Measurements from ENCODE around the gene GATAD2B.

GATAD2B gene

DNA sequence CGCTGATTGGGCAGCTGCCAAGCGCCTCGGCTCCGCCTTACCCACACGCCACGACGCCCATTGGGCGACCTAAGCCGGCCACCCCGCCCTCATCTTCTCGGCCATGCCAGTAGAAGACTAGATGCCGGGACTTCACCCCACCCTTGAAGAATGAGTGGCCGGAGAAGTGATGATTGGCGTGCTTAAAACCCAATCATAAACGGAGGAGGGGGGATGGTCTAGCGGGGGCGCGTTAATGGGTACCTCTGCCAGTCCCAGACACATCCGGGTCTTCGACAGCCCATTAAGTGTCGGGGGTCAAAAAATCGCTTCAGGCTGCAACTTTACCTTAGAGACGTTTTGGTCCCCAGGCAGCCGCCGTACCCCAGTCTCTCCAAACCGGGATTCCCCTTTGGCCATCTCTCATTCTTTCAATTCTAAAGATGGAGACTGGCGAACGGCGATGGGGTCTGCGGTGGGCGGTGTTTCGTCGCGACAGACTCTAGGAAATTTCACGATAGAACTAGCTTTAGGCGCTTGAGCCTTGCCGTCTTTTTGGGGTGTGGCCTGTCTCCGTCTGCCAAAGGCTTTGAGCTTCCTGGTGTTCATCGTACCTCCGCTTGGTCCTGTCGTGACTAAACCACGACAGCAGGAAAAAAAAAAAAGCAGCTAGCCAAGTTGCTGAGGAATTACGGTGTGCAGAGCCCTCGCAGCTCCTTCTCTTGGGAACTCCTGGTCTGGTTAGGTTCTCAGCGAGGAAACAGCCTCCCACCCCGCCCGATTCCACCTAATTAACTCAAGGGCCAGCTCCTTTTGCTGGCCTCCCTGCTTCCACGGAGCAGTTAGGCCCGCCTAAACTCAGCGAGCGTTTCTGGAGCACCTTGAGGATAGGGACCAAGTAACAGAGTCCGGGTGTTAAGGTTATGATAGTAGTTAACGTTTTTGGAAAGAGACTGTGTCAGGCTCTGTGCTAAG lies at the start of gene GATAD2B:
Gene GATAD2B, minus strand, starts transcription at position 1 of the 954 bp plus-strand sequence. CDS start 94,625 bp downstream, outside the sequence.
- Histone ChIP-seq H3K9ac (ENCODE audit: low read length) (peak within 1 kb of the TSS; percentile 83), H3K36me3 (ENCODE audit: control insufficient read depth, insufficient read depth, low read length) (no peaks in the 10 kb centered on the region), H3K4me1 (ENCODE audit: control insufficient read depth, insufficient read depth, low read length) (peaks cover 15% of the 10 kb centered on the region), H3K27me3 (ENCODE audit: control insufficient read depth, insufficient read depth, low read length) (no peaks in the 10 kb centered on the region), H3K4me3 (ENCODE audit: low read length) (peak within 1 kb of the TSS; percentile 84), H3K9me3 (ENCODE audit: control insufficient read depth, low read length) (no peaks in the 10 kb centered on the region)

DNA sequence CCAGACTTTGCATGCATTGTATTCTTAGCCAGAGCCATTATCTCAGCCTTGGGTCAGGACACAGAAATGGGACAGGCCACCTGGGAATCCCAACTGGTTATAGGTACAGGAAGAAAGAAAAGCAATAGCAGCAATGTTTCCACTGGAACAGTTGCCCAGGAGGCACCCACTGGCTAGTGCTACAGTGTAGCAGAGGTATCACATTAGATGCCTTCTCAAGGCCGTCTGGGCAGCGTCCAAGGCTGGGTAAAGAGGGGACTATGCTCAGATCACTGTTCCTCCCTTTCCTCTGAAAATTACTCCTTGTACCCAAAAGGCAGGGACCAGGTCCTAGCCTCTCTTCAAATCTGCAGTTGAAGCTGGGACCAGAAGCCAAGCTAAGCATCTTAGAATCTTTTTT lies 47.6 kb upstream of the GATAD2B start:
- Histone ChIP-seq H3K27me3 (ENCODE audit: control insufficient read depth, insufficient read depth, low read length) (no peaks in the 10 kb centered on the region), H3K4me1 (ENCODE audit: control insufficient read depth, insufficient read depth, low read length) (peaks cover 4% of the 10 kb centered on the region), H3K9ac (ENCODE audit: low read length) (no peak overlapping the region), H3K36me3 (ENCODE audit: control insufficient read depth, insufficient read depth, low read length) (no peaks in the 10 kb centered on the region), H3K4me3 (ENCODE audit: low read length) (no peak overlapping the region), H3K9me3 (ENCODE audit: control insufficient read depth, low read length) (no peaks in the 10 kb centered on the region)

- Histone ChIP-seq H3K27me3 (ENCODE audit: control insufficient read depth, insufficient read depth, low read length) (no peaks in the 10 kb centered on the region), H3K4me3 (ENCODE audit: low read length) (no peak overlapping the region), H3K4me1 (ENCODE audit: control insufficient read depth, insufficient read depth, low read length) (peaks cover 4% of the 10 kb centered on the region), H3K9me3 (ENCODE audit: control insufficient read depth, low read length) (no peaks in the 10 kb centered on the region), H3K36me3 (ENCODE audit: control insufficient read depth, insufficient read depth, low read length) (no peaks in the 10 kb centered on the region), H3K9ac (ENCODE audit: low read length) (peak overlapping the region; percentile 69)
Measured at GRCh38 chr1:153968972-153969371, 46.2 kb upstream of the GATAD2B start.

GRCh38 chr1:153968408-153968807 lies 45.6 kb upstream of the GATAD2B start:
- Histone ChIP-seq H3K9ac (ENCODE audit: low read length) (peak overlapping the region; percentile 69), H3K9me3 (ENCODE audit: control insufficient read depth, low read length) (no peaks in the 10 kb centered on the region), H3K36me3 (ENCODE audit: control insufficient read depth, insufficient read depth, low read length) (no peaks in the 10 kb centered on the region), H3K4me1 (ENCODE audit: control insufficient read depth, insufficient read depth, low read length) (peaks cover 4% of the 10 kb centered on the region), H3K4me3 (ENCODE audit: low read length) (peak overlapping the region; percentile 66), H3K27me3 (ENCODE audit: control insufficient read depth, insufficient read depth, low read length) (no peaks in the 10 kb centered on the region)

DNA sequence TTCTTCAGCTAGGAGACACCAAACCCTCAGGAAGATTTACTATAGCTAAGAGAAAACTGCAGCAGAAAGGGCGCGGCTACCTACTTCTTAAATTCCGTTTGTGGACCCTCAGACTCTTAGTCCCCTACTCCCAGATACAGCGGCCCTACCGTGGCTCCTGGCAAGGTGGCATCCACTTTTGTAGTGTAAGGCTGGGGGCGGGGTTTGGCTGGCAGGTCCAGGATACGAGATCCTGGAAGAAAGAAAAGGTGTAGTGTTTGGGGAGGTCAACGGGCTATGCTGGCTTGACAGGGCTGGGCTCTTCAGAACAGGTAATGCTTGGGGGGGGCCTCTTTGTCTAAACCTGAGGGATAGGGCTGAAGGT lies 45.2 kb upstream of the GATAD2B start:
- Histone ChIP-seq H3K4me1 (ENCODE audit: control insufficient read depth, insufficient read depth, low read length) (peaks cover 4% of the 10 kb centered on the region), H3K27me3 (ENCODE audit: control insufficient read depth, insufficient read depth, low read length) (no peaks in the 10 kb centered on the region), H3K36me3 (ENCODE audit: control insufficient read depth, insufficient read depth, low read length) (no peaks in the 10 kb centered on the region), H3K9ac (ENCODE audit: low read length) (peak overlapping the region; percentile 69), H3K4me3 (ENCODE audit: low read length) (peak overlapping the region; percentile 66), H3K9me3 (ENCODE audit: control insufficient read depth, low read length) (no peaks in the 10 kb centered on the region)

- no peaks in the 10 kb centered on the region for H3K27me3 ChIP-seq (ENCODE audit: control insufficient read depth, insufficient read depth, low read length)
- peak within 1 kb of the TSS; percentile 66 for H3K4me3 ChIP-seq (ENCODE audit: low read length)
- H3K4me1 ChIP-seq (ENCODE audit: control insufficient read depth, insufficient read depth, low read length) = peaks cover 9% of the 10 kb centered on the region
- H3K36me3 ChIP-seq (ENCODE audit: control insufficient read depth, insufficient read depth, low read length) = no peaks in the 10 kb centered on the region
- no peaks in the 10 kb centered on the region for H3K9me3 ChIP-seq (ENCODE audit: control insufficient read depth, low read length)
- peak within 1 kb of the TSS; percentile 69 for H3K9ac ChIP-seq (ENCODE audit: low read length)
Measured at GRCh38 chr1:153967107-153967999, 44.6 kb upstream of the GATAD2B start, which contains the start of gene CREB3L4. Gene CREB3L4, plus strand, starts transcription at chr1:153967902. Its CDS starts 624 bp downstream, at chr1:153968526.

- Histone ChIP-seq H3K9ac (ENCODE audit: low read length) (peak overlapping the region; percentile 79), H3K4me1 (ENCODE audit: control insufficient read depth, insufficient read depth, low read length) (peaks cover 23% of the 10 kb centered on the region), H3K4me3 (ENCODE audit: low read length) (peak overlapping the region; percentile 97), H3K9me3 (ENCODE audit: control insufficient read depth, low read length) (no peaks in the 10 kb centered on the region), H3K36me3 (ENCODE audit: control insufficient read depth, insufficient read depth, low read length) (no peaks in the 10 kb centered on the region), H3K27me3 (ENCODE audit: control insufficient read depth, insufficient read depth, low read length) (no peaks in the 10 kb centered on the region)
Measured at GRCh38 chr1:153963850-153964331, 41.1 kb upstream of the GATAD2B start.

DNA sequence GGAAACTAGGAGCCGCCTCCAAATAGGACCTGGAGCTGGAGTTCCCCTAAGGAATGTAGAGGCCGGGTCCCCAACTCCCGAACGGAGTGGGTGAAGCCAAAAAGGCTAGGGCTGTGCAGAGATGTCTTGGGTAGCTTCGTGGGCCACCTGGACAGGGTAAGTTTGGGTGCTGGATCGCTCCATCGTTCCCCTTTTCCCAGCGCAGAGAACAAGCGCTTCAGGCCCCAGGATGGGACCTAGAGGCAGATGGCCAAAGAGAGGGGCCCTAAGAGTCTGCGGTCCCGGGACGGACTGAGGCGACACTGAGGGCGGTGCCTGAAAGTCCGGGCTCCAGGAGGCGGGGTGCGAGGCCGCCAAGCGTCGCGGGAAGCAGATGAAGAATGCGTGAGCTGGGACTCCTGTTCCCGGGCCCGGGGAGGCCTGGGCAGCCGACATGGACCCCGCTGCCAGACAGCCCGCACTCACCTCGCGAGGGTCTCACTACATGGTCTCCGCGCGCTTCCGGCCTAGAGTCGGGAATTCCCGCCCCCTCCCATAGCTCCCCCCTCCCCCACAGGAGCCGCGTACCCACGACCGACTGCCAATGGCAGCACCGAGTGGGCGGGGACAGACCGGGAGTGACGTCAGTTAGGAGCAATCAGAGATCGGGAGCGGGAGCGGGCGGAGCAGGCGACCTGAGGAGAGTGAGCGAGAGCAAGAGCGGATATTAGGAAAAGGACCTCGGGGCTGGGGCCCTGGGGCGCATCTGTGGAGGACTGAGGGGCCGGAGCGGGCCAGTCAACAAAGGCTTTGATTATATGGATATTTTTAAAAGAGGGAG lies 40.5 kb upstream of the GATAD2B start, which contains the start of gene SLC39A1:
Gene SLC39A1, minus strand, starts transcription at position 508 of the 820 bp plus-strand sequence. CDS start 822 bp downstream, outside the sequence.
- H3K4me3 ChIP-seq (ENCODE audit: low read length) = peak within 1 kb of the TSS; percentile 97
- H3K9ac ChIP-seq (ENCODE audit: low read length) = peak within 1 kb of the TSS; percentile 79
- H3K27me3 ChIP-seq (ENCODE audit: control insufficient read depth, insufficient read depth, low read length) = no peaks in the 10 kb centered on the region
- H3K4me1 ChIP-seq (ENCODE audit: control insufficient read depth, insufficient read depth, low read length) = peaks cover 23% of the 10 kb centered on the region
- no peaks in the 10 kb centered on the region for H3K9me3 ChIP-seq (ENCODE audit: control insufficient read depth, low read length)
- H3K36me3 ChIP-seq (ENCODE audit: control insufficient read depth, insufficient read depth, low read length) = no peaks in the 10 kb centered on the region

GRCh38 chr1:153962088-153963029 lies 39.6 kb upstream of the GATAD2B start:
- Histone ChIP-seq H3K9me3 (ENCODE audit: control insufficient read depth, low read length) (no peaks in the 10 kb centered on the region), H3K9ac (ENCODE audit: low read length) (peak overlapping the region; percentile 79), H3K36me3 (ENCODE audit: control insufficient read depth, insufficient read depth, low read length) (no peaks in the 10 kb centered on the region), H3K4me3 (ENCODE audit: low read length) (peak overlapping the region; percentile 97), H3K4me1 (ENCODE audit: control insufficient read depth, insufficient read depth, low read length) (peaks cover 25% of the 10 kb centered on the region), H3K27me3 (ENCODE audit: control insufficient read depth, insufficient read depth, low read length) (no peaks in the 10 kb centered on the region)

- Histone ChIP-seq H3K36me3 (ENCODE audit: control insufficient read depth, insufficient read depth, low read length) (no peaks in the 10 kb centered on the region), H3K9ac (ENCODE audit: low read length) (no peak overlapping the region), H3K9me3 (ENCODE audit: control insufficient read depth, low read length) (no peaks in the 10 kb centered on the region), H3K4me3 (ENCODE audit: low read length) (no peak overlapping the region), H3K4me1 (ENCODE audit: control insufficient read depth, insufficient read depth, low read length) (peaks cover 34% of the 10 kb centered on the region), H3K27me3 (ENCODE audit: control insufficient read depth, insufficient read depth, low read length) (no peaks in the 10 kb centered on the region)
Measured at GRCh38 chr1:153961421-153961820, 38.6 kb upstream of the GATAD2B start.

Measured in mucosa of stomach (tissue), 1 donor.